IMR-90 (cell line): ENCODE measurements around the gene SYP.

Experiments
- BHLHE40 ChIP-seq: fragments of 150-350 bp; IDR thresholded peaks from 2 replicates; pipeline ENCODE4 v1.6.1; 2016; ENCODE audit warnings: mild to moderate bottlenecking, low read depth, low read length
- MAZ ChIP-seq: IDR thresholded peaks from 2 replicates; pipeline ENCODE4 v1.6.1; 2012; ENCODE audit warnings: low read depth, mild to moderate bottlenecking, low read length, improper control_type of control experiment, moderate library complexity, borderline replicate concordance
- POLR2A ChIP-seq: IDR thresholded peaks from 2 replicates; pipeline ENCODE4 v1.6.1; 2012; ENCODE audit warnings: mild to moderate bottlenecking, low read depth, low read length
- RAD21 ChIP-seq: IDR thresholded peaks from 2 replicates; pipeline ENCODE4 v1.6.1; 2012; ENCODE audit warnings: low read length, improper control_type of control experiment
- TF ChIP-seq, protein P1 (sequence below): conservative IDR thresholded peaks from 2 replicates; pipeline ENCODE4 v1.5.1; 2012; ENCODE audit warnings: mild to moderate bottlenecking, low read depth, low read length, improper control_type of control experiment

DNA sequence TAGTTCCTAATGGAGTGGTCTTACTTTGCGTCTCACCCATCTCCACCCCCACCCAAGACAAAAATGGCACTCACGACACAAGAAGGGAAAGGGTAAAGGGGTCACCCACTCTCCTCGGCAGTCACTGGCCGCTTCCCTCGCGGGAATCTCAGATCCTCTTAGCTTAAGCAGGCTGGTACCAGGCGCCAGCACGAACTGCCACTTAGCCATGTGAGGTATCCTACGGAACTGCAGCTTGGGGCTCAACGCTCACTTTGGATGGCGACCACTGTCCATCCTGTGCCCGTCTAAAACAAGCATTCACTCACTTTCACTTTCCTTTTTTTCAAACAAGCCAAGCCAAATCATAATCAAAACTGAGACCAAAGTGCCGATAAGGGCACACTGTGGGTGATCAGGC, 52.1 kb downstream of the SYP start:
- TF ChIP-seq POLR2A (no peak), MAZ (no peak), BHLHE40 (no peak), RAD21 (no peak)
- TF ChIP-seq, protein P1, sequence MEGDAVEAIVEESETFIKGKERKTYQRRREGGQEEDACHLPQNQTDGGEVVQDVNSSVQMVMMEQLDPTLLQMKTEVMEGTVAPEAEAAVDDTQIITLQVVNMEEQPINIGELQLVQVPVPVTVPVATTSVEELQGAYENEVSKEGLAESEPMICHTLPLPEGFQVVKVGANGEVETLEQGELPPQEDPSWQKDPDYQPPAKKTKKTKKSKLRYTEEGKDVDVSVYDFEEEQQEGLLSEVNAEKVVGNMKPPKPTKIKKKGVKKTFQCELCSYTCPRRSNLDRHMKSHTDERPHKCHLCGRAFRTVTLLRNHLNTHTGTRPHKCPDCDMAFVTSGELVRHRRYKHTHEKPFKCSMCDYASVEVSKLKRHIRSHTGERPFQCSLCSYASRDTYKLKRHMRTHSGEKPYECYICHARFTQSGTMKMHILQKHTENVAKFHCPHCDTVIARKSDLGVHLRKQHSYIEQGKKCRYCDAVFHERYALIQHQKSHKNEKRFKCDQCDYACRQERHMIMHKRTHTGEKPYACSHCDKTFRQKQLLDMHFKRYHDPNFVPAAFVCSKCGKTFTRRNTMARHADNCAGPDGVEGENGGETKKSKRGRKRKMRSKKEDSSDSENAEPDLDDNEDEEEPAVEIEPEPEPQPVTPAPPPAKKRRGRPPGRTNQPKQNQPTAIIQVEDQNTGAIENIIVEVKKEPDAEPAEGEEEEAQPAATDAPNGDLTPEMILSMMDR = no peak
